Astrocyte (in vitro differentiated cells and primary cell): ENCODE results near the gene KCNH4.

Experiments
- EZH2 ChIP-seq: IDR thresholded peaks from 2 replicates; pipeline ENCODE4 v1.6.1; 2012; ENCODE audit warnings: mild to moderate bottlenecking, low read length, inconsistent platforms; ENCODE audit not compliant: insufficient read depth
- TF ChIP-seq, protein P1 (sequence below): IDR thresholded peaks from 2 replicates; pipeline ENCODE4 v1.5.1; 2011; ENCODE audit warnings: low read depth, mild to moderate bottlenecking, inconsistent platforms, low read length, moderate library complexity; ENCODE audit not compliant: insufficient read depth

DNA sequence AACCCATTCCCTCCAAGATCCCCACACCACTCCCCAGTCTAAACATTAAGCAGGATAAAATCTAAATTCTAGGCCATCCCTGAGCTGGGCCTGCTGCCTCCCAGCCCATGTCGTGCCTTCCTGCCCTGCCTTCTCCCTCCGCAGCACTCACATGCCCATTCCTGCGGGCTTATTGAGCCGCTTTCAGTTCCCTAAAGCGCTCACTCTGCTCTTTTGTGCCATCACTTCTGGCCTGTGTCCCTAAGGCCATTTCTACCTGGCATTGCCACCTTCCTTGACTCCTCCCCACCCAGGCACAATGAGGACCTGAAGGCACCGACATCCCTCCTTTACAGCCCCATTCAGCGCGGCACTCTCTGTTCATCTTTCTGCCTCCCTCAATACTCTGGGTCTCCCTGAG, 13.1 kb downstream of the KCNH4 start:
- TF ChIP-seq, protein P1, sequence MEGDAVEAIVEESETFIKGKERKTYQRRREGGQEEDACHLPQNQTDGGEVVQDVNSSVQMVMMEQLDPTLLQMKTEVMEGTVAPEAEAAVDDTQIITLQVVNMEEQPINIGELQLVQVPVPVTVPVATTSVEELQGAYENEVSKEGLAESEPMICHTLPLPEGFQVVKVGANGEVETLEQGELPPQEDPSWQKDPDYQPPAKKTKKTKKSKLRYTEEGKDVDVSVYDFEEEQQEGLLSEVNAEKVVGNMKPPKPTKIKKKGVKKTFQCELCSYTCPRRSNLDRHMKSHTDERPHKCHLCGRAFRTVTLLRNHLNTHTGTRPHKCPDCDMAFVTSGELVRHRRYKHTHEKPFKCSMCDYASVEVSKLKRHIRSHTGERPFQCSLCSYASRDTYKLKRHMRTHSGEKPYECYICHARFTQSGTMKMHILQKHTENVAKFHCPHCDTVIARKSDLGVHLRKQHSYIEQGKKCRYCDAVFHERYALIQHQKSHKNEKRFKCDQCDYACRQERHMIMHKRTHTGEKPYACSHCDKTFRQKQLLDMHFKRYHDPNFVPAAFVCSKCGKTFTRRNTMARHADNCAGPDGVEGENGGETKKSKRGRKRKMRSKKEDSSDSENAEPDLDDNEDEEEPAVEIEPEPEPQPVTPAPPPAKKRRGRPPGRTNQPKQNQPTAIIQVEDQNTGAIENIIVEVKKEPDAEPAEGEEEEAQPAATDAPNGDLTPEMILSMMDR = no peak
- TF ChIP-seq EZH2 = no peak
